Measurements from ENCODE around the gene EPHB1.

The EPHB1 gene

GRCh38 chr3:134904241-134904771 is 109.2 kb downstream of the EPHB1 start:
- Histone ChIP-seq H3K27ac (replicated peaks; ENCODE audit: low read length) (no peak overlapping the region), H2BK15ac (ENCODE audit: low read length) (no peak overlapping the region), H3K4ac (ENCODE audit: low read length) (no peak overlapping the region)

DNA sequence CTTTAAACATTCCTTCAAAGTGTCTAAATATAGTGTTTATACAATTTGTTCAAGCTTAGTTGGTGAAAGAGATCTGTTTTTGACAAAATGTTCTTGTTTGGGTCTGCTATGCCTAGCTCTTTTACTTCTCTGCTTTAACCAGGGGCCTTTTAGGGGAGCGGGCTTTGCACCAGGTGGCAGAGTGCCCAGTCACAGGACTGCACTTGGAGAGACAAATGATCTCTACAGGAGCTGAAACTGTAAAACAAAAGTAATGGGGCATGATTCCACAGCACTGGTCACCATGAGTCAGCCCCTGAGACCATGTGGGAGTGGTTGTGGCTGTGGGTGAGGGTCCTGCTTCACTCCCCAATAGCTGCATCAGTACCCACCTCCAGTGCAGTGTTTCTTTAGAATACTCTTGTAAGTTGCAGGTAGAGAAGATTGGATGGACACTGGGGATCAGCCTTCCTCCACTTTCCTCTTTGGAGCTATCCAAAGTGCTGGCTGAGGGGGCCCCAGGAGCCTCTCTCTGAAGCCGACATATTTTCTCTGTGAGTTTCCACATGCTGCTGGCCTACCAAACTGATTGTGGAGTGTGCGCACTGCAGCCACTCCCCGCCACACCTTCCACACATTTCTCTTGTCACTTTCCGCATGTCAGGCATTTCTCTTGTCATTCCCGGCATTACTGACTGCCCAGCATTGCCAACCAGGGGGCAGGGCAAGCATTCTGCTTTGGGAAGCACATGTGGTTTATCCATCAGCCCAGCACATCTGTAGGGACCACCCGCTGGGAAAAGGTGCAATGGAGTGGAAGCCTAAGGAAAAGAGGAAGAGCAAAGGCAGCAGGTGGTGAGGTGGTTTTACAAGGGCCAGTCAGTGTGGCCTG is 110.0 kb downstream of the EPHB1 start:
- Histone ChIP-seq H3K4me3 (ENCODE audit: low read length in 2 of 2) (no peak overlapping the region), H4K91ac (ENCODE audit: low read depth, low read length, poor library complexity) (no peak overlapping the region), H3K4me1 (ENCODE audit: control insufficient read depth in 2 of 2, insufficient read depth in 1 of 2, low read depth in 1 of 2, low read length in 2 of 2) (peaks cover 0 to 14% of the 10 kb centered on the region in 2 donors), H2BK5ac (ENCODE audit: low read length) (peak overlapping the region; percentile 14), H3K9me3 (replicated peaks in 1 of 2; ENCODE audit: control insufficient read depth in 2 of 2, insufficient read depth in 1 of 2, low read depth in 1 of 2, low read length in 2 of 2) (no peaks in the 10 kb centered on the region), H4K8ac (ENCODE audit: low read depth, low read length) (no peak overlapping the region), H3K18ac (ENCODE audit: low read length) (no peak overlapping the region), H2BK120ac (ENCODE audit: low read depth, low read length) (no peak overlapping the region), H3K27me3 (ENCODE audit: control insufficient read depth in 3 of 3, insufficient read depth in 3 of 3, low read depth in 1 of 3, low read length in 3 of 3) (no peaks in the 10 kb centered on the region), H2BK12ac (ENCODE audit: low read length) (no peak overlapping the region), H2AK5ac (ENCODE audit: low read depth, low read length) (no peak overlapping the region), H3K4me2 (ENCODE audit: insufficient read depth, low read length, poor library complexity, severe bottlenecking) (no peak overlapping the region), H3K36me3 (replicated peaks in 1 of 2; ENCODE audit: control insufficient read depth in 2 of 2, insufficient read depth in 2 of 2, low read length in 2 of 2) (no peaks in the 10 kb centered on the region), H3K4ac (ENCODE audit: low read length) (no peak overlapping the region), H3K14ac (ENCODE audit: low read length) (no peak overlapping the region), H2BK15ac (ENCODE audit: low read length) (no peak overlapping the region), H2AFZ (ENCODE audit: low read length) (no peak overlapping the region), H3K23ac (ENCODE audit: low read depth, low read length, poor library complexity) (peak overlapping the region; percentile 21), H3K9ac (ENCODE audit: low read depth, low read length, poor library complexity) (no peak overlapping the region), H3K27ac (replicated peaks; ENCODE audit: low read length) (no peak overlapping the region), H3K79me1 (ENCODE audit: low read depth, low read length) (peaks cover 3% of the 10 kb centered on the region)
- no peak for DNase-seq (ENCODE audit: low spot score)
- WGBS, 2 donors (ENCODE audit: extremely low coverage in 2 of 2, insufficient read length in 2 of 2, insufficient replicate concordance in 1 of 2), result no CpG with 5 or more reads among the region's 7 CpGs

More at GRCh38 chr3:134904241-134904771, 109.2 kb downstream of the EPHB1 start:
- Histone ChIP-seq H3K27me3 (ENCODE audit: control insufficient read depth in 3 of 3, insufficient read depth in 3 of 3, low read depth in 1 of 3, low read length in 3 of 3) (no peaks in the 10 kb centered on the region), H3K4me1 (ENCODE audit: control insufficient read depth in 2 of 2, insufficient read depth in 1 of 2, low read depth in 1 of 2, low read length in 2 of 2) (peaks cover 0 to 14% of the 10 kb centered on the region in 2 donors), H4K8ac (ENCODE audit: low read depth, low read length) (no peak overlapping the region), H2BK12ac (ENCODE audit: low read length) (no peak overlapping the region), H2AK5ac (ENCODE audit: low read depth, low read length) (no peak overlapping the region), H3K23ac (ENCODE audit: low read depth, low read length, poor library complexity) (no peak overlapping the region), H3K4me3 (ENCODE audit: low read length in 2 of 2) (no peak overlapping the region), H3K18ac (ENCODE audit: low read length) (no peak overlapping the region), H3K4me2 (ENCODE audit: insufficient read depth, low read length, poor library complexity, severe bottlenecking) (no peak overlapping the region), H2AFZ (ENCODE audit: low read length) (no peak overlapping the region), H2BK120ac (ENCODE audit: low read depth, low read length) (no peak overlapping the region), H4K91ac (ENCODE audit: low read depth, low read length, poor library complexity) (no peak overlapping the region), H3K9ac (ENCODE audit: low read depth, low read length, poor library complexity) (no peak overlapping the region), H3K9me3 (replicated peaks in 1 of 2; ENCODE audit: control insufficient read depth in 2 of 2, insufficient read depth in 1 of 2, low read depth in 1 of 2, low read length in 2 of 2) (no peaks in the 10 kb centered on the region), H2BK5ac (ENCODE audit: low read length) (no peak overlapping the region), H3K36me3 (replicated peaks in 1 of 2; ENCODE audit: control insufficient read depth in 2 of 2, insufficient read depth in 2 of 2, low read length in 2 of 2) (no peaks in the 10 kb centered on the region), H3K79me1 (ENCODE audit: low read depth, low read length) (peaks cover 3% of the 10 kb centered on the region), H3K14ac (ENCODE audit: low read length) (no peak overlapping the region)
- no CpG with 5 or more reads among the region's 6 CpGs for WGBS, 2 donors (ENCODE audit: extremely low coverage in 2 of 2, insufficient read length in 2 of 2, insufficient replicate concordance in 1 of 2)
- DNase-seq (ENCODE audit: low spot score), result no peak

GRCh38 chr3:134905647-134905935 is 110.5 kb downstream of the EPHB1 start:
- Histone ChIP-seq H3K4me2 (ENCODE audit: insufficient read depth, low read length, poor library complexity, severe bottlenecking) (no peak overlapping the region), H3K14ac (ENCODE audit: low read length) (no peak overlapping the region), H3K27me3 (ENCODE audit: control insufficient read depth in 3 of 3, insufficient read depth in 3 of 3, low read depth in 1 of 3, low read length in 3 of 3) (no peaks in the 10 kb centered on the region), H3K23ac (ENCODE audit: low read depth, low read length, poor library complexity) (peak overlapping the region; percentile 21), H3K27ac (replicated peaks; ENCODE audit: low read length) (no peak overlapping the region), H2BK12ac (ENCODE audit: low read length) (no peak overlapping the region), H2AFZ (ENCODE audit: low read length) (no peak overlapping the region), H3K9me3 (replicated peaks in 1 of 2; ENCODE audit: control insufficient read depth in 2 of 2, insufficient read depth in 1 of 2, low read depth in 1 of 2, low read length in 2 of 2) (no peaks in the 10 kb centered on the region), H2BK120ac (ENCODE audit: low read depth, low read length) (no peak overlapping the region), H3K18ac (ENCODE audit: low read length) (no peak overlapping the region), H3K79me1 (ENCODE audit: low read depth, low read length) (peaks cover 3% of the 10 kb centered on the region), H3K9ac (ENCODE audit: low read depth, low read length, poor library complexity) (no peak overlapping the region), H4K91ac (ENCODE audit: low read depth, low read length, poor library complexity) (no peak overlapping the region), H2AK5ac (ENCODE audit: low read depth, low read length) (no peak overlapping the region), H3K36me3 (replicated peaks in 1 of 2; ENCODE audit: control insufficient read depth in 2 of 2, insufficient read depth in 2 of 2, low read length in 2 of 2) (no peaks in the 10 kb centered on the region), H3K4me1 (ENCODE audit: control insufficient read depth in 2 of 2, insufficient read depth in 1 of 2, low read depth in 1 of 2, low read length in 2 of 2) (peaks cover 0 to 14% of the 10 kb centered on the region in 2 donors), H3K4me3 (ENCODE audit: low read length in 2 of 2) (no peak overlapping the region), H2BK5ac (ENCODE audit: low read length) (peak overlapping the region; percentile 14), H4K8ac (ENCODE audit: low read depth, low read length) (no peak overlapping the region), H2BK15ac (ENCODE audit: low read length) (no peak overlapping the region), H3K4ac (ENCODE audit: low read length) (no peak overlapping the region)
- no peak for DNase-seq (ENCODE audit: low spot score)
- WGBS, 2 donors (ENCODE audit: extremely low coverage in 2 of 2, insufficient read length in 2 of 2, insufficient replicate concordance in 1 of 2), result no CpG with 5 or more reads among the region's 2 CpGs

GRCh38 chr3:134908271-134908670 is 113.2 kb downstream of the EPHB1 start:
- Histone ChIP-seq H3K4me1 (ENCODE audit: control insufficient read depth in 2 of 2, insufficient read depth in 1 of 2, low read depth in 1 of 2, low read length in 2 of 2) (peaks cover 0 to 14% of the 10 kb centered on the region in 2 donors), H4K8ac (ENCODE audit: low read depth, low read length) (no peak overlapping the region), H2BK5ac (ENCODE audit: low read length) (no peak overlapping the region), H3K27me3 (ENCODE audit: control insufficient read depth in 3 of 3, insufficient read depth in 3 of 3, low read depth in 1 of 3, low read length in 3 of 3) (no peaks in the 10 kb centered on the region), H3K4me3 (ENCODE audit: low read length in 2 of 2) (no peak overlapping the region), H3K9me3 (replicated peaks in 1 of 2; ENCODE audit: control insufficient read depth in 2 of 2, insufficient read depth in 1 of 2, low read depth in 1 of 2, low read length in 2 of 2) (no peaks in the 10 kb centered on the region), H3K4ac (ENCODE audit: low read length) (no peak overlapping the region), H3K14ac (ENCODE audit: low read length) (no peak overlapping the region), H3K36me3 (replicated peaks in 1 of 2; ENCODE audit: control insufficient read depth in 2 of 2, insufficient read depth in 2 of 2, low read length in 2 of 2) (no peaks in the 10 kb centered on the region), H2BK15ac (ENCODE audit: low read length) (no peak overlapping the region), H4K91ac (ENCODE audit: low read depth, low read length, poor library complexity) (no peak overlapping the region), H3K23ac (ENCODE audit: low read depth, low read length, poor library complexity) (no peak overlapping the region), H2AK5ac (ENCODE audit: low read depth, low read length) (no peak overlapping the region), H3K9ac (ENCODE audit: low read depth, low read length, poor library complexity) (no peak overlapping the region), H2BK120ac (ENCODE audit: low read depth, low read length) (no peak overlapping the region), H3K18ac (ENCODE audit: low read length) (no peak overlapping the region), H2BK12ac (ENCODE audit: low read length) (no peak overlapping the region), H2AFZ (ENCODE audit: low read length) (no peak overlapping the region), H3K79me1 (ENCODE audit: low read depth, low read length) (peaks cover 3% of the 10 kb centered on the region), H3K27ac (replicated peaks; ENCODE audit: low read length) (no peak overlapping the region), H3K4me2 (ENCODE audit: insufficient read depth, low read length, poor library complexity, severe bottlenecking) (no peak overlapping the region)
- no CpG with 5 or more reads among the region's 2 CpGs for WGBS, 2 donors (ENCODE audit: extremely low coverage in 2 of 2, insufficient read length in 2 of 2, insufficient replicate concordance in 1 of 2)
- DNase-seq (ENCODE audit: low spot score), result no peak
